SK-N-SH (cell line): Measurements from ENCODE around the gene HCN4. TPM values are rescaled to one million over a fixed set of nuclear protein-coding genes. Genes with fewer than 3 reads are reported as not detected.

Source experiments
- CTCF ChIA-PET: fragments of 300-600, 350-600 bp; formaldehyde crosslinking; extraction: SDS; loops from one replicate; lab custom pipeline; 2021; lab: Yijun Ruan, JAX
- POLR2A ChIA-PET: fragments of 350-600 bp; sonication (Branson Sonifier 250); formaldehyde crosslinking; extraction: SDS; loops from one replicate; lab custom pipeline; 2020; ENCODE audit warnings: antibody characterized with exemption, inconsistent platforms; lab: Yijun Ruan, JAX
- DNase-seq: peaks from one replicate; pipeline ENCODE4 v3.0.0; 2012
- H2AFZ ChIP-seq: fragments of 200-600 bp; sonication (generic); 2 replicates; pipeline ENCODE4 v1.8.1; 2016; ENCODE audit warnings: antibody characterized with exemption, mild to moderate bottlenecking, low read depth
- H3F3A ChIP-seq: fragments of 200-600 bp; sonication (generic); replicated peaks from 2 replicates; pipeline ENCODE3; 2016; ENCODE audit warnings: antibody characterized with exemption, mild to moderate bottlenecking; ENCODE audit not compliant: insufficient read depth
- H3K27ac ChIP-seq, 2 experiments: fragments of 200-500 bp in 1 of 2; fragments of 200-600 bp in 1 of 2; sonication (Bioruptor generic) in 1 of 2; sonication (generic), shearing (Covaris generic) in 1 of 2; 2 replicates each; pipeline versions ENCODE4 v1.5.1 to v1.6.1; 2014 to 2016; ENCODE audit warnings: low read depth in 2 of 2, inconsistent platforms in 1 of 2, low read length in 1 of 2, mild to moderate bottlenecking in 1 of 2, mixed read lengths in 1 of 2
- H3K27me3 ChIP-seq: fragments of 200-600 bp; sonication (generic), shearing (Covaris generic); 2 replicates; pipeline ENCODE4 v1.6.1; 2016; ENCODE audit warnings: mixed run types; ENCODE audit not compliant: insufficient read depth
- H3K36me3 ChIP-seq, 2 experiments: fragments of 200-500 bp in 1 of 2; fragments of 200-600 bp in 1 of 2; sonication (Bioruptor generic) in 1 of 2; sonication (generic) in 1 of 2; replicated peaks in 1 of 2; 2 replicates each; pipeline versions ENCODE3 to v1.5.1; 2014 to 2016; ENCODE audit warnings: low read length in 1 of 2, mild to moderate bottlenecking in 1 of 2; ENCODE audit not compliant: insufficient read depth in 2 of 2, control insufficient read depth in 1 of 2
- H3K4me1 ChIP-seq, 2 experiments: fragments of 200-500 bp in 1 of 2; fragments of 200-600 bp in 1 of 2; sonication (Bioruptor generic) in 1 of 2; sonication (generic), shearing (Covaris generic) in 1 of 2; 2 replicates each; pipeline versions ENCODE4 v1.5.1 to v1.6.1; 2014 to 2016; ENCODE audit warnings: low read depth in 1 of 2, low read length in 1 of 2, mixed run types in 1 of 2; ENCODE audit not compliant: insufficient read depth in 2 of 2, control insufficient read depth in 1 of 2
- H3K4me2 ChIP-seq: fragments of 200-600 bp; sonication (generic), shearing (Covaris generic); 2 replicates; pipeline ENCODE4 v1.6.1; 2017; ENCODE audit warnings: mixed run types
- H3K4me3 ChIP-seq, 2 experiments: fragments of 200-500 bp in 1 of 2; fragments of 200-600 bp in 1 of 2; sonication (Bioruptor generic) in 1 of 2; sonication (generic), shearing (Covaris generic) in 1 of 2; 2 replicates each; pipeline versions ENCODE4 v1.5.1 to v1.8.1; 2014 to 2016; ENCODE audit warnings: low read depth in 2 of 2, inconsistent platforms in 1 of 2, low read length in 1 of 2, mild to moderate bottlenecking in 1 of 2, mixed read lengths in 1 of 2, moderate library complexity in 1 of 2
- H3K79me2 ChIP-seq: fragments of 200-600 bp; sonication (generic); 2 replicates; pipeline ENCODE4 v1.8.1; 2017; ENCODE audit warnings: mild to moderate bottlenecking; ENCODE audit not compliant: insufficient read depth
- H3K9ac ChIP-seq: fragments of 200-600 bp; sonication (generic); 2 replicates; pipeline ENCODE4 v1.6.1; 2017; ENCODE audit warnings: mixed run types
- H3K9me2 ChIP-seq: fragments of 200-600 bp; sonication (generic); 2 replicates; pipeline ENCODE4 v1.6.1; 2017; ENCODE audit warnings: mixed run types
- H3K9me3 ChIP-seq: fragments of 200-600 bp; sonication (generic); 2 replicates; pipeline ENCODE4 v1.6.1; 2017; ENCODE audit warnings: mixed run types, mild to moderate bottlenecking, moderate library complexity
- H4K20me1 ChIP-seq: fragments of 200-600 bp; sonication (generic); 2 replicates; pipeline ENCODE4 v1.6.1; 2017; ENCODE audit warnings: mild to moderate bottlenecking, mixed run types; ENCODE audit not compliant: insufficient read depth
- CHD2 ChIP-seq: fragments of 150-350 bp; IDR thresholded peaks from 2 replicates; pipeline ENCODE4 v1.6.1; 2018; ENCODE audit warnings: low read length; ENCODE audit not compliant: partially characterized antibody
- EP300 ChIP-seq, 2 experiments: IDR thresholded peaks; 2 replicates each; pipeline versions ENCODE4 v1.4.0 to v1.6.1; 2012; ENCODE audit warnings: borderline replicate concordance in 1 of 2, low read depth in 1 of 2, low read length in 1 of 2
- FOSL2 ChIP-seq: IDR thresholded peaks from 2 replicates; pipeline ENCODE4 v1.4.0; 2012; ENCODE audit warnings: low read depth, mild to moderate bottlenecking, moderate library complexity, borderline replicate concordance
- GABPA ChIP-seq: IDR thresholded peaks from 2 replicates; pipeline ENCODE4 v1.4.0; 2012; ENCODE audit warnings: low read depth, mild to moderate bottlenecking
- RCOR1 ChIP-seq: fragments of 150-350 bp; IDR thresholded peaks from 2 replicates; pipeline ENCODE4 v1.6.1; 2017; ENCODE audit warnings: antibody characterized with exemption, low read length
- SIN3A ChIP-seq: IDR thresholded peaks from 2 replicates; pipeline ENCODE4 v1.6.1; 2012; ENCODE audit warnings: low read depth, mild to moderate bottlenecking, low read length, moderate library complexity, borderline replicate concordance
- TEAD4 ChIP-seq: IDR thresholded peaks from 2 replicates; pipeline ENCODE4 v1.4.0; 2012; ENCODE audit warnings: mild to moderate bottlenecking, borderline replicate concordance; ENCODE audit not compliant: insufficient read depth
- ZBTB33 ChIP-seq: IDR thresholded peaks from 2 replicates; pipeline ENCODE4 v1.4.0; 2012; ENCODE audit warnings: low read depth, borderline replicate concordance
- WGBS: methylation state at CpG from one replicate; pipeline ENCODE4 v1.1.6; 2017; ENCODE audit warnings: low lambda C conversion rate; 5-methylcytosine and 5-hydroxymethylcytosine counted together
- polyA plus RNA-seq, 3 experiments: library from polyadenylated mRNA; depleted of rRNA; stranded (reverse); fragments of >200 nt; gene quantifications; 2 replicates each; pipeline ENCODE4 v1.2.3, GENCODE V29; 2012
- TF ChIP-seq, protein P1 (sequence below): IDR thresholded peaks from 2 replicates; pipeline ENCODE4 v1.6.1; 2012; ENCODE audit warnings: mild to moderate bottlenecking, low read depth, low read length, moderate library complexity
- TF ChIP-seq, protein P2 (sequence below): fragments of 200-600 bp; sonication (generic); IDR thresholded peaks from 2 replicates; pipeline ENCODE4 v1.6.1; 2017; ENCODE audit warnings: antibody characterized with exemption, mild to moderate bottlenecking, moderate library complexity
- TF ChIP-seq, protein P3 (sequence below): fragments of 150-350 bp; IDR thresholded peaks from 2 replicates; pipeline ENCODE4 v1.6.1; 2017; ENCODE audit warnings: antibody characterized with exemption, low read length, low read depth, borderline replicate concordance
- TF ChIP-seq, protein P4 (sequence below): IDR thresholded peaks from 2 replicates; pipeline ENCODE4; 2012

The HCN4 gene
- polyA plus RNA-seq, 1 of the 3 experiments (the other 2 are of a cell fraction): not detected

- TF ChIP-seq, protein P1, sequence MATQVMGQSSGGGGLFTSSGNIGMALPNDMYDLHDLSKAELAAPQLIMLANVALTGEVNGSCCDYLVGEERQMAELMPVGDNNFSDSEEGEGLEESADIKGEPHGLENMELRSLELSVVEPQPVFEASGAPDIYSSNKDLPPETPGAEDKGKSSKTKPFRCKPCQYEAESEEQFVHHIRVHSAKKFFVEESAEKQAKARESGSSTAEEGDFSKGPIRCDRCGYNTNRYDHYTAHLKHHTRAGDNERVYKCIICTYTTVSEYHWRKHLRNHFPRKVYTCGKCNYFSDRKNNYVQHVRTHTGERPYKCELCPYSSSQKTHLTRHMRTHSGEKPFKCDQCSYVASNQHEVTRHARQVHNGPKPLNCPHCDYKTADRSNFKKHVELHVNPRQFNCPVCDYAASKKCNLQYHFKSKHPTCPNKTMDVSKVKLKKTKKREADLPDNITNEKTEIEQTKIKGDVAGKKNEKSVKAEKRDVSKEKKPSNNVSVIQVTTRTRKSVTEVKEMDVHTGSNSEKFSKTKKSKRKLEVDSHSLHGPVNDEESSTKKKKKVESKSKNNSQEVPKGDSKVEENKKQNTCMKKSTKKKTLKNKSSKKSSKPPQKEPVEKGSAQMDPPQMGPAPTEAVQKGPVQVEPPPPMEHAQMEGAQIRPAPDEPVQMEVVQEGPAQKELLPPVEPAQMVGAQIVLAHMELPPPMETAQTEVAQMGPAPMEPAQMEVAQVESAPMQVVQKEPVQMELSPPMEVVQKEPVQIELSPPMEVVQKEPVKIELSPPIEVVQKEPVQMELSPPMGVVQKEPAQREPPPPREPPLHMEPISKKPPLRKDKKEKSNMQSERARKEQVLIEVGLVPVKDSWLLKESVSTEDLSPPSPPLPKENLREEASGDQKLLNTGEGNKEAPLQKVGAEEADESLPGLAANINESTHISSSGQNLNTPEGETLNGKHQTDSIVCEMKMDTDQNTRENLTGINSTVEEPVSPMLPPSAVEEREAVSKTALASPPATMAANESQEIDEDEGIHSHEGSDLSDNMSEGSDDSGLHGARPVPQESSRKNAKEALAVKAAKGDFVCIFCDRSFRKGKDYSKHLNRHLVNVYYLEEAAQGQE: no peak
- TF ChIP-seq RCOR1 (no peak), EP300 (IDR thresholded peaks at IDR 0.05; ENCODE audit: borderline replicate concordance in 1 of 2, low read depth in 1 of 2, low read length in 1 of 2) (no peak)
Measured at GRCh38 chr15:73328149-73328820, 40.5 kb downstream of the HCN4 start (continued).

DNA sequence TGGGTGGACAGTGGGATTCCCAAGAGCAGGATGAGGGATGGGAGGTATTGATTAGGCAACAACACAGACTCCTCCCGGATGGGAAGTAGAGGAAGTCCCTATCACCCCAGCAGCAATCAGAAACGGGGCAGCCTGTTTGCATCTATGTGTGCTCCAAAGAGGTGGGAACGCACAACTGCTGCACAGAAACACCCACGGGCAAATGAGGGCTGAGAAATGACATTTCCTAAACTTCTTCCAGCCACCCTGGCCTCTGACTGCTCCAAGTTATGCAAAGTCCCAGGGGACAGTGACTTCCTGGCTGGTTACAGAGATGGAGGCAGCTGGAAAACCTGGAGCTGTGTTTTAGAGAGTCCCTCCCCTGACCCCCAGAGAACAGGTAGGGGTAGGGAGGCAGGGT, 42.6 kb downstream of the HCN4 start:
- no peak overlapping the region for H3K4me3 ChIP-seq
- no peak overlapping the region for H3K27ac ChIP-seq
- no peaks in the 10 kb centered on the region for H4K20me1 ChIP-seq
- no peaks in the 10 kb centered on the region for H3F3A ChIP-seq
- H3K4me2 ChIP-seq: no peak overlapping the region
- TF ChIP-seq GABPA: no peak
- no peak for TF ChIP-seq RCOR1
- no peak for TF ChIP-seq TEAD4
- TF ChIP-seq, protein P2, sequence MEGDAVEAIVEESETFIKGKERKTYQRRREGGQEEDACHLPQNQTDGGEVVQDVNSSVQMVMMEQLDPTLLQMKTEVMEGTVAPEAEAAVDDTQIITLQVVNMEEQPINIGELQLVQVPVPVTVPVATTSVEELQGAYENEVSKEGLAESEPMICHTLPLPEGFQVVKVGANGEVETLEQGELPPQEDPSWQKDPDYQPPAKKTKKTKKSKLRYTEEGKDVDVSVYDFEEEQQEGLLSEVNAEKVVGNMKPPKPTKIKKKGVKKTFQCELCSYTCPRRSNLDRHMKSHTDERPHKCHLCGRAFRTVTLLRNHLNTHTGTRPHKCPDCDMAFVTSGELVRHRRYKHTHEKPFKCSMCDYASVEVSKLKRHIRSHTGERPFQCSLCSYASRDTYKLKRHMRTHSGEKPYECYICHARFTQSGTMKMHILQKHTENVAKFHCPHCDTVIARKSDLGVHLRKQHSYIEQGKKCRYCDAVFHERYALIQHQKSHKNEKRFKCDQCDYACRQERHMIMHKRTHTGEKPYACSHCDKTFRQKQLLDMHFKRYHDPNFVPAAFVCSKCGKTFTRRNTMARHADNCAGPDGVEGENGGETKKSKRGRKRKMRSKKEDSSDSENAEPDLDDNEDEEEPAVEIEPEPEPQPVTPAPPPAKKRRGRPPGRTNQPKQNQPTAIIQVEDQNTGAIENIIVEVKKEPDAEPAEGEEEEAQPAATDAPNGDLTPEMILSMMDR: no peak
- TF ChIP-seq CHD2: no peak
- TF ChIP-seq, protein P3, sequence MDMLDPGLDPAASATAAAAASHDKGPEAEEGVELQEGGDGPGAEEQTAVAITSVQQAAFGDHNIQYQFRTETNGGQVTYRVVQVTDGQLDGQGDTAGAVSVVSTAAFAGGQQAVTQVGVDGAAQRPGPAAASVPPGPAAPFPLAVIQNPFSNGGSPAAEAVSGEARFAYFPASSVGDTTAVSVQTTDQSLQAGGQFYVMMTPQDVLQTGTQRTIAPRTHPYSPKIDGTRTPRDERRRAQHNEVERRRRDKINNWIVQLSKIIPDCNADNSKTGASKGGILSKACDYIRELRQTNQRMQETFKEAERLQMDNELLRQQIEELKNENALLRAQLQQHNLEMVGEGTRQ: no peak
- TF ChIP-seq, protein P4, sequence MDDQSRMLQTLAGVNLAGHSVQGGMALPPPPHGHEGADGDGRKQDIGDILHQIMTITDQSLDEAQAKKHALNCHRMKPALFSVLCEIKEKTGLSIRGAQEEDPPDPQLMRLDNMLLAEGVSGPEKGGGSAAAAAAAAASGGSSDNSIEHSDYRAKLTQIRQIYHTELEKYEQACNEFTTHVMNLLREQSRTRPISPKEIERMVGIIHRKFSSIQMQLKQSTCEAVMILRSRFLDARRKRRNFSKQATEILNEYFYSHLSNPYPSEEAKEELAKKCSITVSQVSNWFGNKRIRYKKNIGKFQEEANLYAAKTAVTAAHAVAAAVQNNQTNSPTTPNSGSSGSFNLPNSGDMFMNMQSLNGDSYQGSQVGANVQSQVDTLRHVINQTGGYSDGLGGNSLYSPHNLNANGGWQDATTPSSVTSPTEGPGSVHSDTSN: no peak
- no peak for TF ChIP-seq SIN3A
- TF ChIP-seq ZBTB33: no peak
- TF ChIP-seq FOSL2: no peak
- TF ChIP-seq, protein P1: no peak
- no peaks in the 10 kb centered on the region for H3K9me2 ChIP-seq
- H3K4me1 ChIP-seq: peaks cover 0 to 7% of the 10 kb centered on the region in 2 experiments; a peak in 1 of 4 replicates
- no peak overlapping the region for H2AFZ ChIP-seq
- 48% methylated on average over 4 of the region's 4 CpGs for WGBS
- no peaks in the 10 kb centered on the region for H3K27me3 ChIP-seq
- H3K9me3 ChIP-seq: no peaks in the 10 kb centered on the region
- no peaks in the 10 kb centered on the region for H3K36me3 ChIP-seq
- H3K79me2 ChIP-seq: no peaks in the 10 kb centered on the region
- H3K9ac ChIP-seq: no peak overlapping the region
- DNase-seq: no peak
- ChIA-PET CTCF (no interaction called here), POLR2A (no interaction called here)
